Activated CD4-positive, CD25-positive, alpha-beta regulatory T cell treated with anti-CD3 and anti-CD28 coated beads, Interleukin-2, amount 50 U/mL, for 16 hours (primary cell): Measurements from ENCODE around the gene SH3GL1.

ENCODE experiments used
- DNase-seq: peaks from one replicate; pipeline ENCODE4 v3.0.0-alpha.2; 2020; ENCODE audit warnings: low read depth, low spot score

SH3GL1 gene

GRCh38 chr19:4319067-4319718, 81.2 kb downstream of the SH3GL1 start:
- no peak for DNase-seq

- no peak for DNase-seq
Observed at GRCh38 chr19:4318460-4318859, 81.9 kb downstream of the SH3GL1 start.

- DNase-seq, result no peak
Observed at GRCh38 chr19:4316956-4317355, 83.4 kb downstream of the SH3GL1 start.

GRCh38 chr19:4313847-4314490, 86.4 kb downstream of the SH3GL1 start:
- DNase-seq, result no peak
